ENCODE results near the gene WIPI1. TPM values are rescaled to one million over a fixed set of nuclear protein-coding genes. Genes with fewer than 3 reads are reported as not detected.

WIPI1 gene
- total RNA-seq, 4 donors from 2014 or later = 19.3 to 35.1 (median 27.8) TPM

- DNase-seq (ENCODE audit: low spot score in 2 of 2) = peak; percentile 42 to 66
- Histone ChIP-seq H3K4me3 (no peak overlapping the region), H3K27me3 (no peaks in the 10 kb centered on the region), H3K36me3 (peaks cover 86% of the 10 kb centered on the region), H3K27ac (no peak overlapping the region), H3K4me1 (peaks cover 17% of the 10 kb centered on the region), H3K9me3 (no peaks in the 10 kb centered on the region)
- 91% methylated on average over 14 of the region's 14 CpGs for WGBS
- TF ChIP-seq EP300 (IDR thresholded peaks at IDR 0.05) (no peak), CTCF (IDR thresholded peaks at IDR 0.05) (no peak), POLR2A (IDR thresholded peaks at IDR 0.05) (no peak), POLR2AphosphoS5 (IDR thresholded peaks at IDR 0.05) (no peak)
Measured at GRCh38 chr17:68432086-68432864, 25.0 kb downstream of the WIPI1 start.

GRCh38 chr17:68431661-68432071, 25.6 kb downstream of the WIPI1 start:
- TF ChIP-seq EP300 (IDR thresholded peaks at IDR 0.05) (no peak), POLR2AphosphoS5 (IDR thresholded peaks at IDR 0.05) (no peak), POLR2A (IDR thresholded peaks at IDR 0.05) (no peak), CTCF (IDR thresholded peaks at IDR 0.05) (peak in 1 of 2 donors; percentile 13)
- H3K9me3 ChIP-seq = no peaks in the 10 kb centered on the region
- no peak overlapping the region for H3K4me3 ChIP-seq
- DNase-seq (ENCODE audit: low spot score in 2 of 2) = peak; percentile 44 to 63
- H3K27ac ChIP-seq = no peak overlapping the region
- peaks cover 12% of the 10 kb centered on the region for H3K4me1 ChIP-seq
- H3K36me3 ChIP-seq = peaks cover 92% of the 10 kb centered on the region
- 66% methylated on average over 15 of the region's 15 CpGs for WGBS
- H3K27me3 ChIP-seq = no peaks in the 10 kb centered on the region

DNA sequence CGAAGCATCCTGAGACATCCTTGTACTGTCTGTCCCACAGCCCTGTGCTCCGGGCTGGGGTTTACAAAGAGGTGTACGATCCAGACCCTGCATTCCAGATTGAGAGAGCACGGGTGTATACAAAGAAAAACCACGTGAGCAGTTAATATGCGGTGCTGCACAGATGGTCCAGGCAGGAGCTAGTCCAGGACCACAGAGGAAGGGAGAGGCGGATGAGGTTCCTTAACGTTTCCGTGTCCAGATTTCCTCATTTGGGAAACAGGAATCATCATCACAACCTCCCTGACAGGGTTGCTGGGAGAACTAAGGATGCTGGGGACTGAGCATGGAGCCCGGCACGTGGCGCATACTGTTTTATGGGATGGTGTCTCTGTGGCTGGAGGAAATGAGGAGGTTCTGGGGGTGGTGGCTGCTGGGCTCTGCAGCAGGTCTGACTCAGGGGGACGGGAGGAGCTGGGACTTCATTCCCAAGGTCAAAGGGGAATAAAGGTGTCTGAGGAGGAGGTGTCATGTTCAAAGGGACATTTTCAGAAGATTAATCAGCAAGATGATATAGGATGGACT, 26.2 kb downstream of the WIPI1 start:
- WGBS = 83% methylated on average over 10 of the region's 13 CpGs
- Histone ChIP-seq H3K27me3 (no peaks in the 10 kb centered on the region), H3K9me3 (no peaks in the 10 kb centered on the region), H3K4me3 (no peak overlapping the region), H3K4me1 (peaks cover 7% of the 10 kb centered on the region), H3K27ac (no peak overlapping the region), H3K36me3 (peaks cover 97% of the 10 kb centered on the region)
- DNase-seq (ENCODE audit: low spot score in 2 of 2) = peak in 1 of 2 donors; percentile 20
- TF ChIP-seq POLR2A (IDR thresholded peaks at IDR 0.05) = no peak
- TF ChIP-seq POLR2AphosphoS5 (IDR thresholded peaks at IDR 0.05) = no peak
- TF ChIP-seq CTCF (IDR thresholded peaks at IDR 0.05) = no peak
- no peak for TF ChIP-seq EP300 (IDR thresholded peaks at IDR 0.05)

DNA sequence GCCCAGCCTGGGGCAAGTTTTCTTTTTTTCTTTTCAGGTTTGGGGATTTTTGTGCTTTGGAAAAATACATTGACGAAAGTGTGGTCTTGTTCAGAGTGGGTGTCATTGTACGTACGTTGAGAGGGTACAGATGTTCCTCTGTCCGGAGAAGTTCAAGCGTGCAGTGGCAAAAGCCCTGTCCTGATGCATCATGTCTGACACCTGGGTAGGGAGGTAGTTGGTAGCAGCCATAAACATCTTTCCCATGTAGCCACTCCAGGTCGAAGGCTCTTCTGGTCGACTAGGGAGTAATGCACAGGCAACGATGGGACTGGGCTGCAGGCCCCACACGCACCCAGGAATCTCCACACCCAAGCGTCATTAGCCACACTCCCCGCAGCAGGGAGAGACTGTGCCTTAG, 27.4 kb downstream of the WIPI1 start:
- 91% methylated on average over 11 of the region's 11 CpGs for WGBS
- peaks cover 97% of the 10 kb centered on the region for H3K36me3 ChIP-seq

More for the DNA sequence above, 27.4 kb downstream of the WIPI1 start:
- no peak overlapping the region for H3K27ac ChIP-seq
- H3K4me1 ChIP-seq = no peaks in the 10 kb centered on the region
- no peak for TF ChIP-seq POLR2A (IDR thresholded peaks at IDR 0.05)
- no peak for TF ChIP-seq POLR2AphosphoS5 (IDR thresholded peaks at IDR 0.05)
- TF ChIP-seq EP300 (IDR thresholded peaks at IDR 0.05) = no peak
- no peak for TF ChIP-seq CTCF (IDR thresholded peaks at IDR 0.05)
- no peak overlapping the region for H3K4me3 ChIP-seq
- DNase-seq (ENCODE audit: low spot score in 2 of 2) = peak in 1 of 2 donors; percentile 31
- H3K27me3 ChIP-seq = no peaks in the 10 kb centered on the region
- no peaks in the 10 kb centered on the region for H3K9me3 ChIP-seq

Data from suprapubic skin (tissue), 4 donors.